ENCODE results near the gene SPTBN5. TPM values are rescaled to one million over a fixed set of nuclear protein-coding genes. Genes with fewer than 3 reads are reported as not detected.

SPTBN5 gene
- total RNA-seq, 2 donors from 2014 or later = 0.72 to 2.3 TPM

GRCh38 chr15:41842229-41842628, 51.6 kb downstream of the SPTBN5 start:
- intact Hi-C loops (cut with DNase I) = no loop called here

GRCh38 chr15:41841131-41841530, 52.7 kb downstream of the SPTBN5 start:
- no peak overlapping the region for H3K9ac ChIP-seq (ENCODE audit: low read depth in 2 of 2, low read length in 2 of 2)
- intact Hi-C loops (cut with DNase I) = no loop called here
- TF ChIP-seq, protein P1, sequence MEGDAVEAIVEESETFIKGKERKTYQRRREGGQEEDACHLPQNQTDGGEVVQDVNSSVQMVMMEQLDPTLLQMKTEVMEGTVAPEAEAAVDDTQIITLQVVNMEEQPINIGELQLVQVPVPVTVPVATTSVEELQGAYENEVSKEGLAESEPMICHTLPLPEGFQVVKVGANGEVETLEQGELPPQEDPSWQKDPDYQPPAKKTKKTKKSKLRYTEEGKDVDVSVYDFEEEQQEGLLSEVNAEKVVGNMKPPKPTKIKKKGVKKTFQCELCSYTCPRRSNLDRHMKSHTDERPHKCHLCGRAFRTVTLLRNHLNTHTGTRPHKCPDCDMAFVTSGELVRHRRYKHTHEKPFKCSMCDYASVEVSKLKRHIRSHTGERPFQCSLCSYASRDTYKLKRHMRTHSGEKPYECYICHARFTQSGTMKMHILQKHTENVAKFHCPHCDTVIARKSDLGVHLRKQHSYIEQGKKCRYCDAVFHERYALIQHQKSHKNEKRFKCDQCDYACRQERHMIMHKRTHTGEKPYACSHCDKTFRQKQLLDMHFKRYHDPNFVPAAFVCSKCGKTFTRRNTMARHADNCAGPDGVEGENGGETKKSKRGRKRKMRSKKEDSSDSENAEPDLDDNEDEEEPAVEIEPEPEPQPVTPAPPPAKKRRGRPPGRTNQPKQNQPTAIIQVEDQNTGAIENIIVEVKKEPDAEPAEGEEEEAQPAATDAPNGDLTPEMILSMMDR (IDR thresholded peaks at IDR 0.05) = no peak

More at GRCh38 chr15:41842229-41842628, 51.6 kb downstream of the SPTBN5 start:
- H3K9ac ChIP-seq (ENCODE audit: low read depth in 2 of 2, low read length in 2 of 2) = no peak overlapping the region
- H3K4me1 ChIP-seq = no peaks in the 10 kb centered on the region
- peak; percentile 55 for DNase-seq
- TF ChIP-seq, protein P1 (IDR thresholded peaks at IDR 0.05) = no peak
- peaks cover 7% of the 10 kb centered on the region for H3K36me3 ChIP-seq
- no peaks in the 10 kb centered on the region for H3K9me3 ChIP-seq
- H3K27ac ChIP-seq = no peak overlapping the region
- H3K4me3 ChIP-seq = no peak overlapping the region
- no peaks in the 10 kb centered on the region for H3K27me3 ChIP-seq

GRCh38 chr15:41840673-41841072, 53.2 kb downstream of the SPTBN5 start:
- intact Hi-C loops (cut with DNase I) = no loop called here
- no peak for DNase-seq
- H3K36me3 ChIP-seq = no peaks in the 10 kb centered on the region
- no peak overlapping the region for H3K9ac ChIP-seq (ENCODE audit: low read depth in 2 of 2, low read length in 2 of 2)
- H3K4me1 ChIP-seq = no peaks in the 10 kb centered on the region
- no peak overlapping the region for H3K27ac ChIP-seq
- no peaks in the 10 kb centered on the region for H3K27me3 ChIP-seq
- TF ChIP-seq, protein P1 (IDR thresholded peaks at IDR 0.05) = no peak
- no peaks in the 10 kb centered on the region for H3K9me3 ChIP-seq
- H3K4me3 ChIP-seq = no peak overlapping the region

More at GRCh38 chr15:41841131-41841530, 52.7 kb downstream of the SPTBN5 start:
- no peak for DNase-seq
- Histone ChIP-seq H3K4me3 (no peak overlapping the region), H3K27ac (no peak overlapping the region), H3K4me1 (no peaks in the 10 kb centered on the region), H3K9me3 (no peaks in the 10 kb centered on the region), H3K27me3 (no peaks in the 10 kb centered on the region), H3K36me3 (no peaks in the 10 kb centered on the region)

GRCh38 chr15:41839781-41840491, 53.9 kb downstream of the SPTBN5 start:
- Histone ChIP-seq H3K27me3 (no peaks in the 10 kb centered on the region), H3K9me3 (no peaks in the 10 kb centered on the region), H3K27ac (no peak overlapping the region), H3K9ac (ENCODE audit: low read depth in 2 of 2, low read length in 2 of 2) (no peak overlapping the region), H3K4me1 (no peaks in the 10 kb centered on the region), H3K4me3 (no peak overlapping the region), H3K36me3 (no peaks in the 10 kb centered on the region)
- intact Hi-C loops (cut with DNase I) = no loop called here
- DNase-seq = no peak
- TF ChIP-seq, protein P1 (IDR thresholded peaks at IDR 0.05) = no peak

DNA sequence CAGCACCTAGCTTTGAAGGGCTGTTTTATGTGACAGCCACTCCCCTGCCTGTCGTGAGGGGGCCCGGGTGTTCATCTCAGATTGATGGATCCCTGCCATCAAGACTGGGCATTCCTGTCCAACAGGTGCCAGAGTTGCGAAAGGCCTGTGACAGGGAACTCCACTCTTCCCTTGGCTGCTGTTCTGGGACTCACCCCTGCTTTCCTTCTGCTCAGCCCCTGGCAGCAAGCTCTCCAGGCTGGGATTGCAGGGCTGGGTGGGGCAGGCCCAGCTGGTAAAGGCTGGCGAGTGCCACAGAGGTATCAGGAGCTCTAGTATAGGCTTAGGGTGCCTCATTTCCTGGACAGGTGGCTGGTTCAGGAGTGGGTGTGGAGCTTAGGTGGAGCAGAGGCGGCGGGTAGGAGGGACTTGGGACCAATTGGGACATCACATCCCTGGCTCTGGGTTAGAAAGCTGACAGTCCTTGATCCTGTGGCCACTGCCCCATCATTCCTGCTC, 55.4 kb downstream of the SPTBN5 start, which contains the start of gene PLA2G4B:
Gene PLA2G4B (plus strand): TSS at position 448 of the 498 bp plus-strand sequence. CDS start 67 bp downstream, outside the sequence.
- TF ChIP-seq, protein P1 (IDR thresholded peaks at IDR 0.05) = no peak
- Histone ChIP-seq H3K36me3 (no peaks in the 10 kb centered on the region), H3K9me3 (no peaks in the 10 kb centered on the region), H3K4me1 (no peaks in the 10 kb centered on the region), H3K27ac (peak within 1 kb of the TSS; percentile 15), H3K9ac (ENCODE audit: low read depth in 2 of 2, low read length in 2 of 2) (peak within 1 kb of the TSS in 1 of 2 donors; percentile 26), H3K27me3 (no peaks in the 10 kb centered on the region), H3K4me3 (no peak within 1 kb of the TSS)
- peak; percentile 87 for DNase-seq
- intact Hi-C loops (cut with DNase I) = no loop called here
